OCI-LY3 (cell line): Measurements from ENCODE around the gene TMEM47.

Experiments
- H2AFZ ChIP-seq: fragments of 200-600, 300-600 bp; shearing (Covaris generic); 2 replicates; pipeline ENCODE4 v1.6.0; 2014; ENCODE audit warnings: antibody characterized with exemption, low read depth, low read length
- H3K27ac ChIP-seq: fragments of 200-600, 300-600 bp; sonication (generic); 2 replicates; pipeline ENCODE4 v1.5.1; 2014; ENCODE audit warnings: mild to moderate bottlenecking, low read length, moderate library complexity, mixed read lengths
- H3K27me3 ChIP-seq: fragments of 200-600, 300-600 bp; sonication (generic); 2 replicates; pipeline ENCODE4 v1.6.1; 2014; ENCODE audit warnings: low read depth, low read length, mixed read lengths
- H3K36me3 ChIP-seq: fragments of 200-600, 300-600 bp; sonication (generic); replicated peaks from 2 replicates; pipeline ENCODE3; 2014; ENCODE audit warnings: low read depth, low read length, mixed read lengths
- H3K4me1 ChIP-seq: fragments of 300-600, 200-600 bp; sonication (generic); 2 replicates; pipeline ENCODE4 v1.6.1; 2014; ENCODE audit warnings: low read length, mixed read lengths
- H3K4me2 ChIP-seq: fragments of 200-600, 300-600 bp; sonication (generic); 2 replicates; pipeline ENCODE4 v1.6.1; 2014; ENCODE audit warnings: low read length, mixed read lengths
- H3K4me3 ChIP-seq: fragments of 300-600, 200-600 bp; sonication (generic); 2 replicates; pipeline ENCODE4 v1.5.1; 2014; ENCODE audit warnings: antibody characterized with exemption, mild to moderate bottlenecking, low read length, moderate library complexity
- H3K79me2 ChIP-seq: fragments of 300-600, 200-600 bp; shearing (Covaris generic); 2 replicates; pipeline ENCODE4 v1.6.1; 2014; ENCODE audit warnings: mild to moderate bottlenecking, low read length, mixed read lengths
- H3K9ac ChIP-seq: fragments of 300-600, 200-600 bp; shearing (Covaris generic); 2 replicates; pipeline ENCODE4 v1.6.0; 2014; ENCODE audit warnings: mild to moderate bottlenecking, low read length, moderate library complexity
- H3K9me3 ChIP-seq: fragments of 200-600, 300-600 bp; shearing (Covaris generic); 2 replicates; pipeline ENCODE4 v1.6.1; 2014; ENCODE audit warnings: low read length, mixed read lengths; ENCODE audit not compliant: insufficient read depth
- H4K20me1 ChIP-seq: fragments of 200-600, 300-600 bp; sonication (generic); 2 replicates; pipeline ENCODE4 v1.6.1; 2016; ENCODE audit warnings: low read length, mixed read lengths; ENCODE audit not compliant: insufficient read depth
- EZH2phosphoT487 ChIP-seq: fragments of 200-600 bp; shearing (Covaris generic); IDR thresholded peaks from 2 replicates; pipeline ENCODE4 v1.6.1; 2018; ENCODE audit warnings: antibody characterized with exemption, mixed run types, low read depth
- TF ChIP-seq, protein P1 (sequence below): fragments of 200-600, 300-600 bp; sonication (generic); IDR thresholded peaks from 2 replicates; pipeline ENCODE4 v1.5.1; 2014; ENCODE audit warnings: antibody characterized with exemption, low read length, low read depth

Gene TMEM47

DNA sequence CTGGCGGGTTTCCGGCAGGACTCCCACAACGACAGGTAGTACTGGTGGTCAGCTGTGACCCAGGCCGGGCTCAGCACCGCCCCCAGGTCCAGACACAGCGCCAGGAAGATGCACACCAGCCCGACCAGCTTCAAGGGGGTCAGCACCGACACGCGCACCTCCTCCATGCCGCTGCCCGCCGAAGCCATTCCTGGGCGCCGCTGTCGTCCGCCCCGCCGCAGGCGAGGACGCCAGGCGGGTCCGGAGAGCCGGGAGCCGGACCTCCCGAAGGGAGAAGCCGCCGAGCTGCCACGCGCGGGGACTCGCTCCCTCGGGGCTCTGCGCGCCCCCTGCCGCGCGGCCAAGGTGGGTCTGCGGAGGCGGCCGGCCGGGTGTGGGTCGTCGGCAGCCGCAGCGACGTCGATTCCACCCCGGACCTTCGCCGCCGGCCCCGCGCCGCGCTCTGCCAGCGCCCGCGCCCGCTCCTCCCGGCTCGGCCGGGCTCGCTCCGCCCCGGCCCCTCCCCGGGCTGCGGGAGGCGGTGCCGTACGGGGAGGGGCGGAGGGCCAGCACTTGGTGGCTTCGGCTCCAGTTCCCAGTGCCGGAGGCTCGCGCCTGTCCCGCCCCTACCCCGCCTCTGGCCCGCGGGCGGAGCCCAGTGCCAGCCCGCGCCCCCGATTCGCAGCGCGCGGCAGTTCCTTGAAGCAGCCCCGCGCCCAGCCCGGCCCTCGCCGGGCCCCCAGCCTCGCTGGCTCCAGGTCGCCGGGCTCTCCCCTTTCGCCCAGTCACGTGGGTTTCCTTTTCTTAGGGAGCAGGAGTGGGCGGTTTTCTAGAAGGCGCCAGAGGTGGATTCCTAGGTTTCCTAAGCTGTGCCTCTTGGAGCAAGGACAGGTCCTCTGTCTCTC, at the start of gene TMEM47:
Gene TMEM47, minus strand, starts transcription at position 444 of the 884 bp plus-strand sequence. Its CDS starts 256 bp downstream, at position 188.
- H3K4me3 ChIP-seq, result no peak within 1 kb of the TSS
- H2AFZ ChIP-seq, result no peak within 1 kb of the TSS
- no peak within 1 kb of the TSS for H3K27ac ChIP-seq
- TF ChIP-seq, protein P1, sequence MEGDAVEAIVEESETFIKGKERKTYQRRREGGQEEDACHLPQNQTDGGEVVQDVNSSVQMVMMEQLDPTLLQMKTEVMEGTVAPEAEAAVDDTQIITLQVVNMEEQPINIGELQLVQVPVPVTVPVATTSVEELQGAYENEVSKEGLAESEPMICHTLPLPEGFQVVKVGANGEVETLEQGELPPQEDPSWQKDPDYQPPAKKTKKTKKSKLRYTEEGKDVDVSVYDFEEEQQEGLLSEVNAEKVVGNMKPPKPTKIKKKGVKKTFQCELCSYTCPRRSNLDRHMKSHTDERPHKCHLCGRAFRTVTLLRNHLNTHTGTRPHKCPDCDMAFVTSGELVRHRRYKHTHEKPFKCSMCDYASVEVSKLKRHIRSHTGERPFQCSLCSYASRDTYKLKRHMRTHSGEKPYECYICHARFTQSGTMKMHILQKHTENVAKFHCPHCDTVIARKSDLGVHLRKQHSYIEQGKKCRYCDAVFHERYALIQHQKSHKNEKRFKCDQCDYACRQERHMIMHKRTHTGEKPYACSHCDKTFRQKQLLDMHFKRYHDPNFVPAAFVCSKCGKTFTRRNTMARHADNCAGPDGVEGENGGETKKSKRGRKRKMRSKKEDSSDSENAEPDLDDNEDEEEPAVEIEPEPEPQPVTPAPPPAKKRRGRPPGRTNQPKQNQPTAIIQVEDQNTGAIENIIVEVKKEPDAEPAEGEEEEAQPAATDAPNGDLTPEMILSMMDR, result no peak
- TF ChIP-seq EZH2phosphoT487, result no peak
- no peaks in the 10 kb centered on the region for H4K20me1 ChIP-seq
- no peaks in the 10 kb centered on the region for H3K27me3 ChIP-seq
- no peaks in the 10 kb centered on the region for H3K79me2 ChIP-seq
- H3K4me2 ChIP-seq, result no peak within 1 kb of the TSS
- H3K9me3 ChIP-seq, result no peaks in the 10 kb centered on the region
- no peaks in the 10 kb centered on the region for H3K4me1 ChIP-seq
- no peaks in the 10 kb centered on the region for H3K36me3 ChIP-seq
- no peak within 1 kb of the TSS for H3K9ac ChIP-seq

DNA sequence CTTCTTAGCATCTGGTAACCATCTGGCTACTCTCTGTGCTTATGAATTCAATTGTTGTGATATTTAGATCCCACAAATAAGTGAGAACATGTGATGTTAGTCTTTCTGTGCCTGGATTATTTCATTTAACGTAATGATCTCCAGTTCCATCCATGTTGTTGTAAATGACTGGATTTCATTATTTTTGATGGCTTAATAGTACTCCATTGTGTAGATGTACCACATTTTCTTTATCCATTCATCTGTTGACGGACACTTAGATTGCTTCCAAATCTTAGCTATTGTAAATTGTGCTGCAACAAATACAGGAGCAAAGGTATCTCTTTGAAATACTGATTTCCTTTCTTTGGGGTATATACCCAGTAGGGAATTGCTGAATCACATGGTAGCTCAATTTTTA, 30.0 kb upstream of the TMEM47 start:
- Histone ChIP-seq H3K4me2 (no peak overlapping the region), H2AFZ (no peak overlapping the region), H3K27me3 (no peaks in the 10 kb centered on the region), H3K9me3 (no peaks in the 10 kb centered on the region), H4K20me1 (no peaks in the 10 kb centered on the region), H3K4me1 (no peaks in the 10 kb centered on the region), H3K4me3 (no peak overlapping the region), H3K9ac (no peak overlapping the region), H3K79me2 (no peaks in the 10 kb centered on the region), H3K36me3 (no peaks in the 10 kb centered on the region), H3K27ac (no peak overlapping the region)
- TF ChIP-seq, protein P1, result no peak
- TF ChIP-seq EZH2phosphoT487, result no peak

DNA sequence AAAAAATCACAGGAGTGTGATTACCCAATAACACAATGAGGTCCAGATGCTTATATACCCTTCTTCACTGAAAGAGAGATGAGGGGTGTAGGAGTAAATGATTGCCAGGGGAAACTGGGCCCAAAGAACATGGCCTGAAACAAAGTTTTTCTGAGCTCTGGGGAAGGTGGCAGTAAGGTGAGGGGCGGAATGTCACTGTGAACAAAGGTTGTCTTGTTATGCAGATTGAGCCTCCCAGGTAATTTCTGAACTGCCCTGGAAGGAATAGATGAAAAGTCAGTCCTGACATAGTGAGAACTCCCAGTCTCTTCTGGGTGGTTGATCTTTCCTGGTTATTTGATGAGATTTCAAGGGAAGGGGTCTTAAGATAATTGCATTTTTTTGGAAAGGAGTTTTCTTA, 2.5 kb upstream of the TMEM47 start:
- H3K4me2 ChIP-seq, result no peak overlapping the region
- H4K20me1 ChIP-seq, result no peaks in the 10 kb centered on the region
- H3K4me3 ChIP-seq, result no peak overlapping the region
- no peaks in the 10 kb centered on the region for H3K9me3 ChIP-seq
- H3K79me2 ChIP-seq, result no peaks in the 10 kb centered on the region
- H2AFZ ChIP-seq, result no peak overlapping the region
- H3K27ac ChIP-seq, result no peak overlapping the region
- H3K36me3 ChIP-seq, result no peaks in the 10 kb centered on the region
- H3K9ac ChIP-seq, result no peak overlapping the region
- H3K27me3 ChIP-seq, result no peaks in the 10 kb centered on the region
- TF ChIP-seq, protein P1, result no peak
- no peak for TF ChIP-seq EZH2phosphoT487
- no peaks in the 10 kb centered on the region for H3K4me1 ChIP-seq

DNA sequence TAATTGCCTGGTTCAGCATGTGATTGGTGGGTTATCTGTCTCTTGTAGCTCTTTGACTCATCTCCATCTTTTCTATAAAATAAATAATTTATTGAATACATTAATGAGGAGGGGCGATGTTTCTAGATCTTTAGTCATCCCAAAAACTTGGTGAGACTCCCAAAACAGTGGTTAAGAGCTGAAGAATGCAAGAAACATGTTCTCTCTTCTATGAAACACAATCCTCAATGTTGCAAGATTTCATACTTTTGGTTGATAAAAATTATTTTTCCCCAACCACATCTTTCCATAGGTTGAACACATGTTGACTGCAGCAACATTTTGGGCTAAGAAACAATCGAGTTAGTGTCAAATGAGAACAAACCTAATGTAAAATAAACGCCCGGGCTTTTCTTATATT, 1.2 kb upstream of the TMEM47 start:
- Histone ChIP-seq H3K36me3 (no peaks in the 10 kb centered on the region), H3K79me2 (no peaks in the 10 kb centered on the region), H4K20me1 (no peaks in the 10 kb centered on the region), H3K9ac (no peak overlapping the region), H3K27me3 (no peaks in the 10 kb centered on the region), H3K4me2 (no peak overlapping the region), H3K27ac (no peak overlapping the region), H3K4me1 (no peaks in the 10 kb centered on the region), H3K4me3 (no peak overlapping the region), H2AFZ (no peak overlapping the region), H3K9me3 (no peaks in the 10 kb centered on the region)
- TF ChIP-seq EZH2phosphoT487, result no peak
- TF ChIP-seq, protein P1, result no peak
